NB4 (cell line): ENCODE results near the gene AFF1.

ENCODE experiments used
- CTCF ChIP-seq: IDR thresholded peaks from one replicate; pipeline ENCODE4 v1.5.1; 2012; ENCODE audit warnings: low read depth, low read length
- POLR2A ChIP-seq: IDR thresholded peaks from 2 replicates; pipeline ENCODE4 v1.6.1; 2011; ENCODE audit warnings: mild to moderate bottlenecking; ENCODE audit not compliant: insufficient read length; ENCODE audit errors: extremely low read depth

- TF ChIP-seq CTCF (no peak), POLR2A (no peak)
Measured at GRCh38 chr4:86935566-86935852, 698 bp downstream of the AFF1 start.
